ENCODE data around the gene PIM2.

PIM2 gene

DNA sequence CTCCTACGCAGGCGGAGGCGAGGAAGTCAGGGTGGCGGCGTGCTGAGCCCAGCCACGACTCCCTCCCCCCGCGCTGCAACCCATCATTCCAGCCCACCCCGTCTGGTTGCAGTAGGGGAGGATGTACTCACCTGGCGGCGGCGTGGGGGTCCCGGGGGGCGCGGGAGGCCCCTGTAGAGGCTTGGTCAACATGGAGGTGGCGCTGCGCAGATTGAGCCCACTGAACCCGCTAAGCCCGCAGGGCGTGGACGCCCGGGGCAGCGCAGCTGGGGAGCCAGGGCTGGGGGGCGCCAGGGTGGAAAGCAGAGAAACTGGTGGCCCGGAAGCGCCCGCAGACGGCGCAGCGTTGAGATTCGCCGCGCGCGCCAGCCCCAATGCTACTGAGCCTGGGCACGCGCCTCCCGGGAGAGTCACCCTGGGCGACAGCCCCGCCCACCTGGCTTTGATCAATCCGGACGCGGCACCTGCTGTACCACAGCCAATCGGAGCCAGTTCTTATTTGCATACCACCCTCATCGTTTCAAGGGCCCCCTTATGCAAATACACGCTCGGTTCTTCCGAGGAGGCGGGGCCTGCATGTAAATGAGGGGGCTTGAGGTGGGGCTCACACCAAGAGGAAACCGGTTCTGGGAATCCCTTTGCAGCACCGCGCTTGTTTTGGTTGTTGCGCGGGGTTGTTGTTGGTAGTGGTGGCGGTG, at the start of gene PIM2:
TSS of gene PIM2 (minus strand) at position 382 of the 698 bp plus-strand sequence. CDS start at position 192, 190 bp downstream.
- peak; percentile 77 to 87 for DNase-seq (ENCODE audit: low read depth in 2 of 2)

DNA sequence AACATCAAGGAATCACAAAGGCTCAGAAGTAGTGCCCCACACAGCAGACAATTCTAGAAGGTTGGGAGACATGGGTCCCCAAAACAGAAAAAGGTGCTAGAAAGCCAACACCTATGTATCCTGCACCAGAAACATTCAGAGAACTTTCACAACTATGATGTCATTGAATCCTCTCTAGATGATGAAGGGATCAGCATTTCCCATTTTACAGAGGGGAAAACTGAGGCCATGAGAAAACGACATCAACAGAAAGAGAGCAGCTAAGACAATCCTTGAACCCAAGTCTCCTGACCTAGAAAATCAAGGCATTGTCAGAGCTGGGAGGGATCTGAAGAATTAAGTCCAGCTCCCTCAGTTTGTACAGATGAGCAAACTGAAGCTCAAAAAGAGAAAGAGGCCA, 49.6 kb upstream of the PIM2 start:
- DNase-seq (ENCODE audit: low read depth in 2 of 2) = no peak

DNA sequence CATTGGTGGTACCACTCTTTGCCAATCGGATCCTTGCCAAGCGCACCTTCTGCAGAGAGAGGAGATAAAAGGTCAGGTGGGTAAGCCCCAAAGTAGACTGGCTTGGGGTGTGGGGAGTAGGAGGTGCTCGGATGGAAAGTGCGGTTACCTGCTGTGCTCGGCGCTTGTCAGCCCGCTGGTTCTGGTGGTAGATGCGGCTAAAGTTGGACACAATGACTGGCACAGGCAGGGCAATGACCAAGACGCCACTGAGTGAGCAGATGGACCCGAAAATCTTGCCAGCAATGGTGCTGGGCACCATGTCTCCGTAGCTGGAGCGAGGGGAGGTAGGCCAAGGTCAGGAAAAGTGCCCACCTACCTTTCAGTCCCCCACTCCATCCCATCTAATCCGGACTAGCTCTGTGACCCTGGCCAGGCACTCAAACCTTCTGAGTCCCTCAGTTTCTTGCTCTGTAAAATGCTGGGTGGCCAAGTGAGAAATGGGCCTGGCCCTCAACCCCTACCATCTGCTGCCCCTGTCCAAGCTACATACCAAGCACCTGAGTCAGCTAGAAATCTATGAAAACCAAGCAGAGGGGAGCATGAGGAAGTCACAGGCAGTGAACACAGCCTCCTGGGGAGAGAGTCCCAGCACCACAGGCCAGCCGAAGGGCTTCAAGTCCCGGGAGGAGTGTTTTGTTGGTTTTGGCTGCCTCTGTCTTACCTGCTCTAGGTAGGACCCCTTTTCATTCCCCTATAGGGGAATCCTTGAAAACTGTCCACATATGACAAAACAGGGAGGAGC, 48.2 kb upstream of the PIM2 start:
- DNase-seq (ENCODE audit: low read depth in 2 of 2) = no peak

DNA sequence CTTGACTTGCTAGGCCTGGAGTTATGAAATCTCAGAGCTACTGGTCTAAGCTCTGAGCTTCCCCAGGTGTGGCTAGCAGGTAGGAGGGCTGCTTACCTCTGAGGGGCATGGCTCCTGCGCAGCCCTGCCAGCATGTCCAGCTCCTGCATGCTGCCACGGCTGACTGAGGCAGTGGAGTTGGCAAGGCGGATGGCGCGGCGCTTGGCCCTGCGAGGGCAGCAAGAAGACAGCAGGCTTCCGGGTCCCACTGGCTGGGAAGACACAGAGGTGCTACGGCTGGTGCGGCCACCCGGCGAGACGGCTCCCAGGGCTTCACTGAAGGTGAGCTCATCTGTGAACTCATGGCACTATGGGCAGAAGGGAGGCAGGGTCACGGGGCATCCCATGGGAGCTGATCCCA, 47.1 kb upstream of the PIM2 start:
- no peak for DNase-seq (ENCODE audit: low read depth in 2 of 2)

DNA sequence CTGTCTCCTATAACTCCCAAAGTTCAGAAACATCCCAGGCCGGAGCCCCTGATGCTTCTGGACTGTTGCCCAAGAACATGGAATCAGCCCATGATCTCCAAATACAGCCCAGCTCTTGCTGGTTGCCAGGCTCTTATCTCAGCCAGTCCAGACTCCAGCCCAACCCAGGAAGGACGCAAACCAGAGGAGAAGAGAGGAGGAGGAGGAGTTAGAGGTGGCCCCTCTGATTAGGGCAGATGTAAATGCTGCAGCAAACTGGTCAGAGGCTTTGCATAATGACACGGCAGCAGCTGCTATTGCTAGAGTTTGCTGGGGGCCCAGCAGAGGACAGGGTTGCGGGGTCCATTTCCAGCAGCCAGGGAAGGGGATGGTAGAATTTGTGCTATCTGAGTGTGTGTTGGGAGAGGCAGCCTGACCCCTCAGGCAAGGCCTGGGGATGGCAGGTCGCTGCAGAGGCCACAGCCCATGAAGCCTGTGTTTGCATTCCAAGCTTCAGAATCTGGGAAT, 42.8 kb upstream of the PIM2 start:
- no peak for DNase-seq (ENCODE audit: low read depth in 2 of 2)

DNA sequence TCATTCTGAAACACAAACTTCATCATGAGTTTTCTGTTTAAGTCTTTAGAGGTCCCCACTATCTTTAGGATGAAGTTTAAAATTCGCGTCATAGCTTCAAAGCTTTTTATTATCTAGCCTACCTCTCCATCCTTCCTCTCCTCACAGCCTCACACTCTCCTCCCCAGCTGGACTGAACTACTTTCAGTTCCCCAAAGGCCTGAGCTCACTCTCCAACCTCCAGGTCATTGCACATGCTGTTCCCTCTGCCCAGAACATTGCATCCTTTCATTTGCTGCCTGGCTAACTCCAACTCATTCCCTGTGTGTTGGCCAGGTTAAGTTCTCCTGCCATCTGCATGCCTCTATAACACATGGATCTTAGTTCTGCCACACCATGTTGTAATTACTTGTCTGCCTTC, 41.5 kb upstream of the PIM2 start:
- DNase-seq (ENCODE audit: low read depth in 2 of 2) = no peak

DNA sequence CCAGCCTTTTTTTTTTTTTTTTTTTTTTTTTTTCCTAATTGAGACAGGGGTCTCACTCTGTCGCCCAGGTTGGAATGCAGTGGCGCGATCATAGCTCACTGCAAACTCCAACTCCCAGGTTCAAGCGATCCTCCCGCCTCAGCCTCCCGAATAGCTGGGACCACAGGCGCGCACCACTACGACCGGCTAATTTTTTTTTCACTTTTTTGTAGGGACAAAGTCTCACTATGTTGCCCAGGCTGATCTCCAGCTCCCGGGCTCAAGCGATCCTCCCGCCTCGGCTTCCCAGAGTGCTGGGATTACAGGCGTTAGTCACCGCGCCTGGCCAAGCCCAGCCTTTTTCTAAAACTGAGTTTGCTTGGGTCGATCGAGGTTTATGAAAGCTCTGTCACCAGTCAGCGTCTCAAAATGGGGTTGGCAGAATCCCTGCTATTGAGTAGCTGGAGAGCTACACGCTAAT, 39.8 kb upstream of the PIM2 start:
- DNase-seq (ENCODE audit: low read depth in 2 of 2) = no peak

DNA sequence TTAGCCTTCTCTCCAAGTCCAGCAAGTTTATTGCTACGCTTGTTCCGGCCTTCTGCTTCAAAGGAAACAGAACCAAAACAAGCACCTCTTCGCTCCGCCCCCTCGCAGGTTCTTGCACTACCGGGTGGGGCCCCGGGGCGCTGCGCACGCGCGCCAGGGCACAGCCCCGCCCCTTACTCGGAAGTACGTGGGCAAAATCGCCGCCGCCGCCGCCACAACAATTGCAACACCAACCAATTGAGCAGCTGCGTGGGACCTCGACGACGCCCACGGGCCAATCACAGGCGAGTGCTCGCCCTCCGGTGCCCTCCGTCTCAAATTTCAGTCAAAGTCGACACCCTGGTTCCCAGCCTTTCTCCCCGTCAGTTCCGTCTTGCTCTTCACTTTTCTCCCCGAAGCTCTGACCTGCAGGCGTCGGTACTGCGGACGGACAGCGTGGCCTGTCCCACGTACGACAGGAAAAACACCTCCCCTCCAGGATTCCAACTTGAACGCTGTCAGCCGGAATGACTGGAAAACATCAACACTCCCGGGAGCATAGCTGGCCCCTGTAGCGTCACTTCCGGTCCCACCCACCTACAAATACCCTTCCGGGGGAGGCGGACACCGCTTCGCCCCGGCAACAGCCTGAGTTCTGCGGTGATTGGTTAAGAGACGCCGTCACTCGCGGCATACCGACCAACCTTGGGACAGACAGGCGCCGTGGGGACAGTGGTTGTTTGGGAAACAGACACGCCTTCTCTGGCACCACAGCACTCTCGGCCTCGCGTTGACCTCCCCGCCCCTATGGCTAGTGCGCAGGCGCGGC, 39.2 kb upstream of the PIM2 start:
- DNase-seq (ENCODE audit: low read depth in 2 of 2) = peak; percentile 82 to 87

DNA sequence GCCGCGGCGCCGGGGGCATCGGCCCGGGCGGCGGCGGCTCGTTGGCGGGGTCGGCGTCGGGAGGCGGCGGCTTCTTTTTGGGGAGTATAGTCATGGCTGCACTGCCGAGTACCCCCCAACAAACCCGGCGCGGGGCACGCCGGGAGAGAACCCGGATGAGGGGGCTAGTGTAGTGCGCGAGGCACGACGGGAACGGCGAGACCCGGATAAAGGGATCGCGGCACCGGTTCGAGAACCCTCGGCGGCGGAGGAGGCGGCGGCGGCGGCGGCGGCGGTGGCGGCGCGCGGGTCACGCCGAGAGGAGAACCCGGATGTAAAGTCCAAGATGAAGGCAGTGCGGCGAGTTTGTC, 38.6 kb upstream of the PIM2 start, which contains the start of gene OTUD5:
TSS of gene OTUD5 (minus strand) at position 131 of the 350 bp plus-strand sequence. CDS start at position 94, 37 bp downstream.
- DNase-seq (ENCODE audit: low read depth in 2 of 2) = peak; percentile 55 to 60

DNA sequence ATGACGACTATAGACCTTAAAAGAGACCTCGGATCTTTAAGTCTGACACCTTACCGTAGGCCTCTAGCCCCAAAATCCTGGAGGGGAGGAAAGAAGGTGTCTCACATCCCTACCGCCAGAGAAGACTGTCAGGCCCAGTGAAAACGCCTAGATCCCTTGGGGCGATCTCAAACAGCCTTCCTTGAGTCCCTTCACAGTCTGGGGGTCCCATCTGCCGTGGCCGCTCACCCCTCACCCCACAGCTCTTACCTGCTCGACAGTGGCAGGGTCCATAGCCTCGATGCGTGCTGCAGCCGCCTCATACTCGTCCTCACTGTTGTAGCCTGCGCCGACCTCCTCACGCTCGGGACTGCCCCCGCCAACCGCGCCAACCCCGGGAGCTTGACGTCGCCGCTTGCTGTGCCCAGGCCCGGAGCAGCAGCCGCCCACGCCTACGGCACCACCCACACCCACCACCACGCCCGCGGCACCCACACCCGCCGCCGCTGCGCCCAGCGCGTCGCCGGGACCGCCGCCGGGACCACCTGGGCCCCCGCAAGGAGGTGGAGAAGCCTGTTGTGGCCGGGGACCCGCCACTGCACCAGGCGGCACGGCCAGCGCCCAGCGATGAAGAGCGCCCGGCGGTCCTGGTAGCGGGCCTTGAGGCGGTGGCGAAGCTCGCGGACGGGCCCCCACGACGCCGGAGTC, 38.0 kb upstream of the PIM2 start:
- peak; percentile 36 to 50 for DNase-seq (ENCODE audit: low read depth in 2 of 2)

DNA sequence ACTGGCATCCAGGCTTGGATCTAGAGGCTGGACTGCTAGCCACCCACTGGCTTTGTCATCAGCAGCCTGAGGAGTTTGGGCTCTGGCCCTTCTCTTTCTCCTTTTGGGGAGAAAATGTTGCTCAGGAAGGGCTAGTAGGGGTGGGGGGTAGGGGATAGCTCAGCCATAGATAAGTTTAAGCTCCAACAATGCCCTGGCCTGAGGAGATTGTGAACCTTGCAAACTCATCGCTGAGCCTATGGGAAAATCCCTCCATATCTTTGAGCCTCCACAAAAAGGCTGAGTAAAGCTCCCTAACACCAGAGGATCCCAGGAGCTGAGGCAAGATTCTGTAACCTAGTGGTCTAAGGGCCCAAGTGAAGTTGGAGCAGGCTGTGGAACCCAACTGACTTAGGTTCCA, 29.8 kb upstream of the PIM2 start:
- no peak for DNase-seq (ENCODE audit: low read depth in 2 of 2)

DNA sequence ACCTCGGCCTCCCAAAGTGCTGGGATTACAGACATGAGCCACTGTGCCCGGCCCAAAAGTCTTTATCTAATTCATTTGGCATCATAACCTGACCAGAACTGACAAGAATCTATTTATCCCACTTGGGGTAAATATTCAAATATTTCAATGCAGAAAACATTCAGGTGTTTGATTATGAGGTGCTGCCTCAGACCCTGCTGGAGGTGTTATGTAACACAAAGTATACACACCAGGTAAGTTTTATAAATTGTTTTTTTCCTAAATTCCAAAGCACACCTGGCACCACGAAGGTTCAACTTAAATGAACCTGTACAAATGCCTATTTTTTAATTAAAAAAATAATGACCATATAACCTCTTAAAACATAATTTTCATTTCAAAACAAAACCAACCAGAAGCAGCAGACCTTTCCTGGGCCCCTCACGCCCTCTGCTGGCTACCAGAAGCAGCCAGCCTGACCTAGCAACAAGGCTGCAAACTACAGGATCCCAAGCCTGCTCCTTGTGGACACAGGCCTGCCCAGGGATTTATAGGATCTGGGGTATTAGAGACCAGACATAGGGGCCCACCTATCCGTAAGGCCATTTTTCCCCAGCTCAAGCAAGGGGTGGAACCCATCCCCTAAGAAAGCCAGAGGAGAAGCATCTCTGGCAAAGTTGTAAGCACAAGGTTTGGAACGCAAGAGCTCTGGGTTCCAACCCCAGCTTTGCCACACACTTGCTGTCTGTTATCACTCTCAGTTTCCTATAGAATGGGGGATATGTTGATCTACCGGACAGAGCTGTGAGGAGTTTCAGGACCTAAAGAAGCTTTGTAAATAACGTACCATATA, 26.9 kb upstream of the PIM2 start:
- DNase-seq (ENCODE audit: low read depth in 2 of 2) = no peak

DNA sequence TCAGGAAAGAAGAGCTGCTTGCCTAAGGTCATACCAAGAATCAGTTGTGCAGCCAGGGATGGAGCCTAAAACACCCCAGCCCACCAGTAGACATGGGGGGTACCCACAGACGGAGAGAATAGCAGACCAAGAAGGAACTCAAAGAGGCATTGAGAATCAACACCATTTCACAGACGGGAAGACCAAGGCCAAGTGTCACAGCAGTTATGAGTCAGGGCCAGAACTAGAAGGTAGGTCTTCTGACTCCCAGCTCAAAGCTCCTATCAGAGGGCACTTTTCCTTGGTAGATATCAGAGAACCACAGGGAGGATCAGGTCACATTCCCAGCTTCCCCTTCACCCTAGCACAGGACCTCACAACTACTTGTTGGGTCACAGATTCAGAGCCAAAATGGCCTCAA, 24.1 kb upstream of the PIM2 start:
- DNase-seq (ENCODE audit: low read depth in 2 of 2) = no peak

DNA sequence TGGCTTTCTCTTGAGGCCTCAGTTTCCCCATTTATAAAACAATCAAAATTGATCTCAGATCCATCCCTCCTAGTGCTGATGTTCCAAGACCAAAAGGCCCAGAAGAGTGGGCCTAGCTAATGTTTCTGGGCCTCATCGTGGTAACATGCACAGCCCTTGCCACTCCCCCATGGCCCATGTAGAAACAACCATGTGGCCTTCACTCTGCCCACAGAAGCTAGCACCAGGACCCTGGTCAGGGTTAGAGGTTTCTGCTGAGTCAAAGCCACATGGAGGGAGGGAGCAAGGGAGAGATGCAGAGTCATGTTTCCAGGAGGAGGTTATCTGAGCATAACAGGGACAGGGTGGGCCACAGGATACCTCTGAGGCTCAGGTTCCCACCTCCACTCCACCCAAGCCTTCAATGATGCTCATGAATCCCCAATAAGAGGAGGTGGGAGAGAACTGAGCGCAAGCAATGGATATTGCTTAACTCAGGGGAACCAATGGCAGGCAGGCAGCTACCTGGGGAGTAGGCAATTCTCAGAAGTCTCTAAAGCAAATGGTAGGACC, 21.7 kb upstream of the PIM2 start:
- DNase-seq (ENCODE audit: low read depth in 2 of 2) = no peak

DNA sequence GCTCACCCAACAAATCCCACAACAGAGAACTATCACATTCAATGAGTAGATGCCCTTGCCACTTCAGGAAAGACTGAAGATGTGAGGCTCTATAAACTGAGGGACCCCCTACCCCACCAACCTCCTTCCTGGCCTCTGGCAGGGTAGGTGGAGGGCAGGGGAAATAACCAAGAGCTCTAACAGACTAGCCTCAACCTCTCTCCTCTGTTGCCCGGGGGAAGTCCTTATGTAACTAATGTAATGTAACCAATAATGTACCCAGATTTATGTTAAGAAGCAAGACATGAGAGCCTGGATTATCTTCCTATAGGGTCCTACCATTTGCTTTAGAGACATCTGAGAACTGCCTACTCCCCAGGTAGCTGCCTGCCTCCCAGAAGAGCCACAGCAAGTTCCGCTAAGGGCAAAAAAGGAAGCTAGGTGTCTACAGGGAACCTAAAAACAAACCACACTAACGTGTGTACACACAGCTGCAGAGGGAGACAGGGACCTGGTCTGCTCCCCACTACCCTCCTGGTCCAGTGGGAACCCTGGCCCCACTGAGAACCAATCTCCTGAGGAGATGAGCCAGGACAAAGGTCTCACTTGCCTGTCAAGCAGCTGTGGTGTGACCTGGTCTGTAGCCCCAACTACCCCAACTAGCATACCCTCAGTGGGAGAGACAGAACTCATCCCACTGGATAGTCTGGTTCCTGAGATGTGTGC, 20.9 kb upstream of the PIM2 start:
- DNase-seq (ENCODE audit: low read depth in 2 of 2) = no peak

DNA sequence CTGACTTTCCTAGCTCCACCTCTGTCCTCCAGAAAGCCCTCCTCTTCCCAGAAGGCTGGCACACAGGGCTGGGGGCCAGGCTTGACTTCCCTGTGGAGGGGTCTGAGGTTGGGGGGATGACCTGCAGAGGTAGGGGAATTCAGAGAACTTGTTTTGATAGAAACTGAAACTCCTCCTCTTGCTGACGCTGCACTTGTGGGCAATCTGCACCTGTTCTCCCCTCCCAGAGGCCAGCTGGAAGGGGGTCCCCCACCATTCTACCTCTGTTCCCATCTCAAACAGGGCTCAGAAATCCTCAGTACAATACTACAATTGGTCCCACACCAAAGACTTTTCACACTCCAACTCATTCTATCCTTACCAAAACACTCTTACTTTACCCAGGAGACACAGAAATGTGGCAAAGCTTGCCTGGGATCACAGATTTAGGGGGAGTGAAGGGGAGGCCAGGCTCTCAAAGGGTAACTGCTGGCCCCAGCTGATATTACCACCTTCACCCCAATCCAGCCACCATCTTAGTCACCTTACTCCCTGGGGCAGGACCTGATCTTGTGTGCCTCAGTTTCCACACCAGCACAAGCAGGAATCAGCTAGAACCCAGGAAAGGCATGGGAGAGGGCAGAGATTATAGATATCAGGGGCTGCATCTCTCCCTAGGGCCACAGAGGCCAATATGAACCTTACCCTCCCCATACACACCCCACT, 20.0 kb upstream of the PIM2 start:
- DNase-seq (ENCODE audit: low read depth in 2 of 2) = peak in 1 of 2 donors; percentile 17

DNA sequence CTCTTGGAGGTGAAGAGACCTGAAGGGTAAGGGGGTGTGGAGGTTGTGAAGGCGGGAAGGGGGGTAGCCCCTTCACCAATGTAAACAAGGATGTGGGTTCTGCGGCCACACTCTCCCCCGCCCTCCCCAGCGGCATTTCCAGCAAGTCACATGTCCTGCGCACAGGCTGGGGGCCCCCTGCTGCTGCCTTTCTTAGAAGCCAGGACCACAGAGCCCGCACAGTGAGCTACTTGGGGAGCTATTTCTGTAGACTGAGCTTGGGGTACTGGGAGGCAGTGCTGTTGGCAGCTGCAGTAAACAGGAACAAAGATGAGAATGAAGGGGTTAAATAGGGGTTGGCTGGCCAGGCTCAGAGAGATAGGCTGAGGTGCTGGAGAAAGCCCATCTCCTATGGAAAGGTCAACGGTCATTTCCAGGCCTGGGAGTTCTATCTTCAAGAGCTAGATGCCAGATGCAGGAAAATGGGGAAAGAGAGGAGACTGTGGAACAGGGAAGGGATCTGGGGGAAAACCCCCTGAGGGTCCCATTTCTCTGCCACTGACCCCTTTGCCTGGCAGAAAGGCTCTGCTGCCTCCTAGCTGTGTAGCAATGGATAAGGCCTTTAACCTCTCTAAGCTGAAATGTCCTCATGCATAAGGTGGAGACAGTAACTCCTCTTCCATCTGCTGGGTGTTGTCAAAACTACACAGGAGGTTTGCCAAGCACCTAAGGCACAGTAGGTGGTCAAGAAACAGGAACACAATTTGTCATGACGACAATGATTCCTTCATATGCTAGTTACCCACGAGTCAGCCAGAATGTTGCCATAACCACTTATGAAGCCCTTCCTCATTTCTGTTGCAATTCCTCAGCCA, 18.5 kb upstream of the PIM2 start:
- peak; percentile 79 to 85 for DNase-seq (ENCODE audit: low read depth in 2 of 2)

DNA sequence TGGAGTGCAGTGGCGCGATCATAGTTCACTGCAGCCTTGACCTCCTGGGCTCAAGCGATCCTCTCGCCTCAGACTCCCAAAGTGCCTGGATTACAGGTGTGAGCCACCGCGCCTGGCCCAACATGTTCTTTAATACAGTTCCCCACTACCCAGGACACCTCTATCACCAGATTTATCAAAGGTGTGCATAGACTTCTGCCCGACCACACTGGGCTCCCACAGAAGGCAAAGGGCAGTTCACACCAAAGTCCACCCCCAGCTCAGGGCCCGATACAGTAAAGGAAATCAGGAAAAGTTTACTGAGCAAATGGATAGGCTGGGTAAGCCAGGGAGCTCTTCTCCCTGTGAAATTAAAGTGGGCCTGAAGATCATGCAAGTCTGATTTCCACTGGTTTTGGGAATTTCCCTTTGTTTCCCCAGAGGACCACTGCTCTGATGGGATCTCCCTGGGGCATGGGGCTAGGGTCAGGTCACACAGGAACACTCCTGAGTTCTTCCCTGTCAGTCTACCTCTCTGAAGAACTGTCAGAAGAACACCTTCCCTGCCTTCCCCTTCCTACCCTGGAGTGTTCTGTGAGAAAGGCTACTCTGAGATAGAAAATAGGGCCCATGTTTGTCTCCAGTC, 17.7 kb upstream of the PIM2 start:
- DNase-seq (ENCODE audit: low read depth in 2 of 2) = no peak

All from stimulated activated CD8-positive, alpha-beta memory T cell treated with anti-CD3 and anti-CD28 coated beads, Interleukin-15, amount 100 ng/mL, for 4 hours (primary cell).